Measurements from ENCODE around the gene SRSF2.
"Not testable (repeated sequence)": the region's sequence is repeated elsewhere in the genome, so short reads cannot be mapped to it uniquely, and the experiment has no call there.

SRSF2 gene

DNA sequence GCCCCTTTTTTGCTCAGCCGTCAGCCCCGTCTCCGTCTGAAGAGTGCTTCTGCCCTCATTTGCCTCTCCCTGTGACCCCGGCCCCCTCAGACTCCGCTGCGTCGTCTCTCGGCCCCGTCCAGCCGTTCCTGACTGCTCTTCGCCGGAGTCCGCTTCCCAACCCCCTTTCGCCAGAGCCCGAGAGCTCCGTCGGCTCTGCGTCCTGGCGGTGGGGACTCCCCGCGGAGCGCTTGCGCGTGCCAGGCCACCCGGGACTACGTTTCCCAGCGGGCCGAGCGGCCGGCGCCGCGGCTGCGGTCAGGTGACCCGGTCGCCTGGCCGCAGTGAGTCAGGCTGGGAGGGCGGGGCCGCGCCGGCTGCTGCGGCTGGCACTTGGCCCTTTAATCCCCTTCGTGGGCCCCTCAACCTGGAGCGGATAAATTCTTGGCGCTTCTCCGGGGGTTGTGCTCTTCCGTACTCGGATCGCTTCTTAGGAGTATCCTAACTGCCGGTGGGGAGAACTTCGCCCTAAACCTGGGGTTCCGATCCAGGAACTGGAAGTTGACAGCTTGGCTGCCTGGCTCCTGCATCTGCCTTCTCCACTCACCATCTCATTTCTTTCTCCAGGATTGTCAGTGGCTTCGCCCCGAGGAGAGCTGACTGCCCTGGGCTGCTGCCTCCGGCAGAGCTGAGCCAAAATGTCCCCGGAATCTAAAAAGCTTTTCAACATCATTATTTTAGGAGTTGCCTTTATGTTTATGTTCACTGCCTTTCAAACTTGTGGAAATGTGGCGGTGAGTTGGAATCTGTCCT, 741 bp upstream of the SRSF2 start, which contains the start of gene MFSD11:
Gene MFSD11, plus strand, starts transcription at position 444 of the 792 bp plus-strand sequence. Its CDS starts 234 bp downstream, at position 678.
- DNase-seq = peak; percentile 90 to 98 (median 98)

DNA sequence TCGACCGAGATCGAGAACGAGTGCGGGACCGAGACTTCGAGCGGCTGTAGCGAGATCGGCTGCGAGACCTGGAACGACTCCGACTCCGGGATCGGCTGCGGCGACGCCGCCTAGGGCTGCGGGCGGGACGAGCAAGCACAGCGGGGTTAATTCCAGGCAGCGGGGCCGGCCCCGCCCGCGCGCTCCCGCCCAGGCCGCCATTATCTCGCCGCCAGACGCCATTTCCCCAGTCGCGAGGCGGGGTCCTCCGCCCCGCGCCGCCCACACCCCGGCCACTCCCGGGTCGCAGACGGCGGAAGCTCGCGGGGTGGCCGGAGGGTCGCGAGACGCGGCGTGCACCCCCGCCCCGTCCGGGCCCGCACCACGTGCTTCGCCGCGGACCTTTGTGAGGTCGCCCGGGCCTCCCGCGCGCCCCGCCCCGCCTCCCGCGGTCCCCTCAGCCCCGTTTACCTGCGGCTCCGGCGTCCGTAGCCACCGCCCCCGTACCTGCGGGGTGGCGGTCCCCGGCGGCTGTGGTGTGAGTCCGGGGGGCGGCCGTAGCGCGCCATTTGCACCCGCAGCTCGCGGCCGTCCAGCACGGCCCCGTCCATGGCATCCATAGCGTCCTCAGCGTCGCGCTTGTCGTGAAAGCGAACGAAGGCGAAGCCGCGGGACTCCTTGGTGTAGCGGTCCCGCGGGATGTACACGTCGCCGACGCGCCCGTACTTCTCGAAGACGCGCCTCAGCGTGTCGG, 616 bp downstream of the SRSF2 start:
- peak; percentile 59 to 77 (median 76) for DNase-seq

DNA sequence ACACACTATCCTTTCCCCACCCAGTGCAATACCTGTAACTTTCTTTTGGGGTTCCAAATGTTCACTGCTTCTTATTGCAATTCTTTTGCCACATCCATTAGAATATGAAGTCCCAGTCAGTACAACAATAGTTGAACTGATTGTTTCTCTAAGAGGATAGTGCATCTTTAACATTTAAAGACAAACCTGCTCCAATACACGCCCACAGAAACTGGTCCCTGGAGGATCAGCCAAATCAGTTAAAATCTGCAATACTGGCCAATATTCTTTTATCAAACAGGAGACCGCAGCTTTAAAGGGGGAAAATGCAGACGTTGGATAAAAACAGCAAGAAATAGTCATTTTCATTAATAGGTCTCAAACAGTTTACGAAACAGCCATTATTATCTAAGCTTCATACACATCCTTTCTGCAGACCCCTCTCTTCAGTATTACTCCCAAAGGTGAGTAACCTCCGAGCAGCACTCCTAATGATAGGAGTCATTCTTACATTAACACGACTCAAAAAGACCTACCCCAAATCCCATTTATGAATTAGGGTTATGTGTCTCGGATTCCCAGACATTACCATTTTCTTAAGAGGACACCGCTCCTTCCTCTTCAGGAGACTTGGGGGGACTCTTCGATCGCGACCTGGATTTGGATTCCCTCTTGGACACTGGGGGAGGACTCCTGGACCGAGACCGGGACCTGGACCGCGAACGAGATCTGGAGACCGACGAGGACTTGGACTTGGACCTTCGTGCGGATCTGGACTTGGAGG, 1.4 kb downstream of the SRSF2 start:
- DNase-seq = peak in 1 of 3 experiments; percentile 60

DNA sequence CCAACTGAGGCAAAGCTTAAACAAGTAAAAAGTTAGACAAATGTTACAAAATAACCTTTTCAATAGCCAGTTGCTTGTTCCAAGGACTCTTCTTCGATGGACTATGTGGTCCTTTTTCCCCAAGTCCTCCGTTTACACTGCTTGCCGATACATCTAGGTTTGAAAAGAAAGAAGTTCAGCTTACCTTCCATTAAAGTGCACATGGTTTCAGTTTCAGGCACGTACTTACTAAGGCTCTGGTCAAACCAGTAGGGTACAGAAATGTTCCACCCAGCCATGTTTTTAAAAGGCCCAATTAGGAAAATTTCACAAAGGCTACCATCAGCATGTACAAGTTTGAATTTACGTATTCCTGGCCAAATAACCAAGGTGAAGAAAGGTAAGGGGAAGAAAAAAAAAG, 2.1 kb downstream of the SRSF2 start:
- DNase-seq = peak in 1 of 3 experiments; percentile 54

DNA sequence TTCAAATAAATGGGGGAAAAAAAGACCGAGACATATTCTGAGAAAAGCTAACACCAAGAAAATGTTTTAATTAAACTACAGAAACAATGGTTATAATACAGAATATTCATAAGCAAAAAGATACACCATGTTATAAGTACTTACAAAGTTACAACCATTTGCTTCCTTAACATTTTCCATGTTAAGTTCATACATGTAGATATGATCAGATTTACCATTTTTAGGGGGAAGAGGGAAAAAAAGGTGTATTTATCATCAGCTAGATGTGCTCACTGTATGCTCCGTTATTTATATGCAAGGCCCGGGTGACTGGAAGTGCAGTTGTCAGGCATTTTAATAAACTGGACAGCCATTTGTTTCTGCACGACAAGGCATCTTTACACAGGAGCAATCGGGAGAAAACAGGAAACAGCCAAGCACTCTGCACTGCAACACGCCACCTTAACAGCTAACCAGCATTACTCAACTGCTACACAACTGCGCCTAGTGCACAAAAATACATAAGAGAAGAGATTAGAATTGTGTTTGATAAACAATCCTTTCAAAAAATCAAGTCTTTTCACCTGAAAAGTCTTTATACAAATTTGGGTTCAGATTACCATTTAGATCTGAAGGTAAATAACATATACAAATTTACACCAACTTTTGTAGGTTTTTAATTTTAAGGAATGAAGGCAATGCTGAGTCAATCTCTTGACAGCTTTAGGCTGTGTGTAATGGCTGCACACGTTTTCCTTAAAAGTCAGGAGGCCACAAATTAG, 2.9 kb downstream of the SRSF2 start:
- DNase-seq = peak in 1 of 3 experiments; percentile 44

DNA sequence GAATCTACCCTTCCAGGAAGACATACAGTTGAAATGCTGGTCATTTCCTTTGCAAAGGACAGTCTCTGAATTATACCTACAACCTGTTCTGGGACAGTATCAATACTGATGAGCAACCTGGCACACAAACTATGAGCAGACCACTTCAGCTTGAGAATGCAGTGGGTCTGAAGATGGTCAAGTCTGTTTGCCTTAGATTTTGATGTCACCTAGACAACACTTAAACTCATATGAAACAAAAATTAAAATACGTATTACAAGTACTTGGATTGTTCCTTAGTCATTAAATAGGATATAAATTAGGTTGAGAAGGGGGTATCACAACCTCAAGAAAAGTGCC, 3.5 kb downstream of the SRSF2 start:
- DNase-seq = peak in 1 of 3 experiments; percentile 35

DNA sequence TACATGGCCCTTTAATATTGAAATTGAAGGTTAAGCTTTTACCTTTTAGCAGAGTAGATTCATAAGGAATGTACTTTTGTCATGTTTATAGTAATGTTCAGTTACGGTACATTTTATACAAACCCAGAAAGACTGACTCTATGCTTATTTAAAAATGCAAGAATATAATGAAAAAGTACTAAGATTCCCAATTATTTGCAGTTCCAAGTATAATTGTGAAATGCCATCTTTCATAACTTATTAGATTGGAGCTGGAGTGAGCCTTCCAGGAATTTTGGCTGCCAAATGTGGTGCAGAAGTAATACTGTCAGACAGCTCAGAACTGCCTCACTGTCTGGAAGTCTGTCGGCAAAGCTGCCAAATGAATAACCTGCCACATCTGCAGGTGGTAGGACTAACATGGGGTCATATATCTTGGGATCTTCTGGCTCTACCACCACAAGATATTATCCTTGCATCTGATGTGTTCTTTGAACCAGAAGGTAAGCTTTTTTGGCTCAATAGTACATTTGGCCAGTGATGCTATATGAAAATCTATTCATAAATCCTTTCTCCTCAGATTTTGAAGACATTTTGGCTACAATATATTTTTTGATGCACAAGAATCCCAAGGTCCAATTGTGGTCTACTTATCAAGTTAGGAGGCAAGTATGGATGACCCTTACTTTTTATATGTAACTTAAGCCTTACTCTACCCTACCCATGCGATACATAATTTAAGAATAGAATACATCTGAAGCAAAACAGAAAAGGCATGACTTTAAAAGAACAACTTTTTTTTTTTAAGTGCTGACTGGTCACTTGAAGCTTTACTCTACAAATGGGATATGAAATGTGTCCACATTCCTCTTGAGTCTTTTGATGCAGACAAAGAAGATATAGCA, 4.2 kb downstream of the SRSF2 start:
- DNase-seq = peak in 1 of 3 experiments; percentile 18

DNA sequence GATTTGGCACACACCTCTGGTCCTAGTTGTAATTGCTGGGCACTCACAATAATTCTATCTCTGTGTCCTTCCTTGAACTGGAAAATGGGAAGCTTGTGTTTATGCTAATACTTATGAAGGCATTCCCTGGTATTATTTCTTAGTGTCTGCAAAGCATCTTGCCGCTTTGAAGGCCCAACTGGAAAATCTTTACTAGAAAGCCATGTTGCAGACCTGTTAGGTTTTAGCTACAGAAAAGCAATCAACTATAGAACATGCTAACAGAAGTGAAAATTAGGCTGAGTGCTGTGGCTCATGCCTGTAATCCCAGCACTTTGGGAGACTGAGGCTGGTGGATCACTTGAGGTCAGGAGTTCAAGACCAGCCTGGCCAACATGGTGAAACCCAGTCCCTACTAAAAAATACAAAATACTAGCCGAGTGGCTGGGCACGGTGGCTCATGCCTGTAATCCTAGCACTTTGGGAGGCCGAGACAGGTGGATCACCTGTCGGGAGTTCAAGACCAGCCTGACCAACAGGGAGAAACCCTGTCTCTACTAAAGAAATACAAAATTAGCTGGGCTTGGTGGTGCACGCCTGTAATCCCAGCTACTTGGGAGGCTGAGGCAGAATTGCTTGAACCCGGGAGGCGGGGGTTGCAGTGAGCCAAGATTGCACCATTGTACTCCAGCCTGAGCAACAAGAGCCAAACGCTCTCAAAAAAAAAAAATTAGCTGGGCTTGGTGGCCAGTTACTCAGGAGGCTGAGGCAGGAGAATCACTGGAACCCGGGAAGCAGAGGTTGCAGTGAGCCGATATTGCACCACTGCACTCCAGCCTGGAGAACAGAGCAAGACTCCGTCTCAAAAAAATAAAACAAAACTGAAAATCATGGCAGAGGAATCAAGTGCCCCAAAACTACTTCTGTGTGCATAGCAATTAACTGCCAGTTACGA, 5.1 kb downstream of the SRSF2 start:
- DNase-seq = not testable (repeated sequence)

DNA sequence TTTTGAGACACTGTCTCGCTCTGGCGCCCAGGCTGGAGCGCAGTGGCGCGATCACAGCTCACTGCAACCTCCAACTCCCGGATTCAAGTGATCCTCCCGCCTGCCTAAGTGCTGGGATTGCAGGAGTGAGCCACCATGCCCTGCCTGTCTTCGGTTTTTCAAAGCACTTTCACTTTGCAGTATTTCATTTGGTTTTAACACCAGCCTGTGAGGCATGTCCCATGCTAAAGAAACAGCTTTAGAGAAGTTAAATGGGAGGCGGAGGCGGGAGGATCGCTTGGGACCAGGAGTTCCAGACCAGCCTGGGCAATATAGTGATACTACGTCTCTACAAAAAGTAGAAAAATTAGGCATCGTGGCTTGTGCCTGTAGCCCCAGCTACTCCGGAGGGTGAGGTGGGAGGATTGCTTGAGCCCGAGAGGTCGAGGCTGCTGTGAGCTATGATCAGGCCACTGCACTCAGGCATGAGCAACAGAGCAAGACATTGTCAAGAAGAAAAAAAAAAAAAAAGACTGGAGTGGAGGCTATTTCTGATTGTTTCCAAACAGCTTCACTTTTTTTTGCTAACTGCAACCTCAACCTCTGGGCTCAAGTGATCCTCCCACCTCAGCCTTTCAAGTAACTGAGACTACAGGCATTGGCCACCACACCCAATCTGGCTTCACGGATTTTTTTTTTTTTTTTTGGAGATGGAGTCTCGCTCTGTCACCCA, 9.2 kb downstream of the SRSF2 start:
- peak in 1 of 3 experiments; percentile 33 for DNase-seq

DNA sequence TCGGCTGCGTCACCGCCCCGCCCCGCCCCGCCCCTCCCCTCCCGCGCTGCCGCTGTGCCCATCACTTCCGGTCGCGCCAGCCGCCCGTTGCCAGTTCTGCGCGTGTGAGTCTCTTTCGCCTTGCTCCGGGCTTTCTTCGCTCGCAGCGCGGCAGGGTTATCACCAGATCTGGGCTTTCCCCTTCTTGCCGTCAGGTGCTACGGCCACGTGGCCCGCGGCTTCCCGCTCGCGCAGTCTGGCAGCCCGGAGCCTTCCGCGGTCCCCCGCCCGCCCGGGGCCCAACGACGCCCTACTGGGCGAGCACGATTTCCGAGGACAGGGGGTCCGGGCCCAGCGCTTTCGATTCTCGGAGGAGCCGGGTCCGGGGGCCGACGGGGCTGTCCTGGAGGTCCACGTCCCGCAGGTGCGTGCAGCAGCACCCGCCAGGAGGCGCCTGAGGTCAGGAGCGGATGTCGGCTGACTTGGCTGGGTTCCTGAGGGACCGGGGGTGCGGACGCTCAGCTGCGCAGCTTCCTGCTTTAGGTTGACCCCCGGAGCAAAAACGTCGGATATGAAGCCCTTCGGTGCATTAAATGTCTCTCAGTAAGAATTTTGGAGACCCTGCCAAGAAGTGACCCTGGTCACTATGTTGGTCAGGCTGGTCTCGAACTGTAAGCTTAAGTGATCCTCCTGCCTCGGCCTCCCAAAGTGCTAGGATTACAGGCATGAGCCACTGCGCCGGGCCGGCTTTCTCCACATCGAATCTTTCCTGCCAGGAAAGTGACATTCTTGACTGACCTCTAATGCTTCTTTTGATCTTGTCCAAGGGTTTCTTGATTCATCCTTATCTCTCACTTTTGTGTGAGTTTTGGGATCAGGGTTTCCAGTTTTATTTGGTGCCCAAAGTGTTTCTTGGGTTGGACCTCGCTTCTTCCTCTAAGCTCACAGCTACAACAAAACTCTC, 10.1 kb downstream of the SRSF2 start, which contains the start of gene METTL23:
Gene METTL23, plus strand, starts transcription at position 64 of the 943 bp plus-strand sequence. CDS start 2,872 bp downstream, outside the sequence.
- DNase-seq = peak in 2 of 3 experiments; percentile 85 to 88

DNA sequence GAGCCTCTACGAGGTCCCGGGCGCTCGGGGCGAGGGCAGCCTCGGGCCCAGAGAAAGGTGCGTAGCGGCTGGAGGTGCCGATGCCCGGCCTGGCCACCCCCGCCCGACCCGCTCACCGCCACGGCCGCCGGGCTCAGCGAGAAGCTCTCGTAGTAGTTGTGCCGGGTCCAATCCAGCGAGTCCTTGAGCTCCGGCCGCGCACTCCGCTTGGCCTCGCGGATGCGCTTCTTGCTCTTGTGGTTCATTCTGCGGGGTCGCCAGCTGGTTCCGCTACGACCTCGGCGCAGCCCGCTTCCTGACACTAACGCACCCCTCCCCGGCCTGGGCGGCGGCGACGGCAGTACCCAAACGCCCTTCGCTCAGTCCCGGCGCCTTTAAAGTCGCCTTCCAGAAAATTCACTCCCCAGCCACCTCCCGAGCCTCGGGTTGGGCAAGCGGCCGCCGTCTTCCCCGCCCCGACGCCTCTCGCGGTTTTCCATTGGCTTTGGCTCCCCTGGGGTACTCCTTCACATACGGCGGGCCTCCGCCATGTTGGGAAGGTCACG, 10.8 kb downstream of the SRSF2 start, which contains the start of gene JMJD6:
Gene JMJD6, minus strand, starts transcription at position 376 of the 545 bp plus-strand sequence. Its CDS starts 131 bp downstream, at position 245.
- peak; percentile 97 to 98 (median 97) for DNase-seq

DNA sequence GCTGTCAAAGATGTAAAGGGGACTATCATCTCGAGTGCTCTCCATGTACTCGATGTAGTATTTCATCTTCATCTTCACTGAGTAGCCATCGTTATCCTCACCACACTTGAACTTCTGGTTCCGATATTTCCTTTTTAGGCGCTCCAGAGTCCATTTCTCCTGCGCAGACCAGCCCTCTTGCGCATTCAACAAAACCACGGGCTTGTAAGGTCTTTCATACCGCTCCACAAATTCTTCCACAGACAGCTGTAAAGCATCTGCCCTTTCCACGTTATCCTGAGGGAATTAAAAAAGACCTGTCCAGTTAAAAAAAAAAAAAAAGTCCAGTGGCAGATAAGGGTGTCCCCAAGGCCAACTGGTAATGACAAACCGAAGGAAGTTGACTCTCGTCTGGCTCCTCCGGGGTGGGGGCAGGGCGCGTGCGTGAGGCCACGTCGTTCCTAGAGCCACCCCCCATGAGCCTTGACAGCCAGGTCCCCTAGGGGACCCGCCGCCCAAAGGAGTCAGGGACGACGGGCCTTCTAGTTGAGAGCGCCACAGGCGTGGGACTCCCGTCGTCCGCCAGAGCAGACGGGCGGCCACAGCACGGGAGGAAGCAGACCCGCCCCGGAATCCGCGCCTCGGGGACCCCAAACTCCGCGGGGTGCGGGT, 11.4 kb downstream of the SRSF2 start:
- peak in 1 of 3 experiments; percentile 75 for DNase-seq

DNA sequence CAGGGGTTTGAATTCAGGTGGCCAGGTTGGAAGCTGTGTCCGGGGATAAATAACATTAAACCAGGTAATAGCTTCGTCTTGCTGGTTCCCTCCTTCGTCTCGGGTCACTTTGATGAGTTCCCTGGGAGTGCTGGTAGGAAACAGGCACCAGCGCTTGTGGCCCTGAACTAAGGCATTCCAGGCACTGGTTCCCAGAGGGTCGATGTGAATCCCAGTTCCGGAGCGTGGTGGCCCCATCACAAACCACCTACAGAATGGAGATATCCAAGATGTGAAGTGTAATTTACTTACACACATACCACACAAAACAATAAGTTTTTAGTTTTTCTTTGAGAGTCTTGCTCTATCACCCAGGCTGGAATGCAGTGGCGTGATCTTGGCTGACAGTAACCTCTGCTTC, 13.3 kb downstream of the SRSF2 start:
- DNase-seq = no peak

DNA sequence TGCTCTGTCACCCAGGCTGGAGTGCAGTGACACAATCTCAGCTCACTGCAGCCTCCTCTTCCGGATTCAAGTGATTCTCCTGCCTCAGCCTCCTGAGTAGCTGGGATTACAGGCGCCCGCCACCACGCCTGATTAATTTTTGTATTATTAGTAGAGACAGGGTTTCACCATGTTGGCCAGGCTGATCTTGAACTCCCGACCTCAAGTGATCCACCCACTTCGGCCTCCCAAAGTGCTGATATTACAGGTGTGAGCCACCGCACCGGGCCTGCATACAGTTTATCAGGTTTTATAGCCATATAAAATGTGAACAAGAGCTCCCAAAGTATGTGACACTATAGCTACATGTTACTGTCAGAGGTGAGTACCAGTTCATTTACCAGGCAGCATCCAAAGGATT, 14.2 kb downstream of the SRSF2 start:
- DNase-seq = not testable (repeated sequence)

DNA sequence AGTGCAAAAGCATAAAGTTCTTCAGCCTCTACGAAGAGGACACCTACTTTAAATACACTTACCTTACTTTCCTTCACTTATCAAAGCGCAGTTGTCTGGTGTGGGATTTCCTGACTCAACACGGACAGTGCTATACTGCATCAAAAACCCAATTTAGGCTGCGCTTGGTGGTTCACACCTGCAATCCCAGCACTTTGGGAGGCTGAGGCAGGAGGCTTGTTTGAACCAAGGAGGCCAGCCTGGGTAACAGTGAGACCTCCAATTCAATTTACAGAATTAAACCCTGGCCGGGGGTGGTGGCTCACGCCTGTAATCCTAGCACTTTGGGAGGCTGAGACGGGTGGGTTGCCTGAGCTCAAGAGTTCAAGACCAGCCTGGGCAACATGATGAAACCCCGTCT, 14.9 kb downstream of the SRSF2 start:
- no peak for DNase-seq

DNA sequence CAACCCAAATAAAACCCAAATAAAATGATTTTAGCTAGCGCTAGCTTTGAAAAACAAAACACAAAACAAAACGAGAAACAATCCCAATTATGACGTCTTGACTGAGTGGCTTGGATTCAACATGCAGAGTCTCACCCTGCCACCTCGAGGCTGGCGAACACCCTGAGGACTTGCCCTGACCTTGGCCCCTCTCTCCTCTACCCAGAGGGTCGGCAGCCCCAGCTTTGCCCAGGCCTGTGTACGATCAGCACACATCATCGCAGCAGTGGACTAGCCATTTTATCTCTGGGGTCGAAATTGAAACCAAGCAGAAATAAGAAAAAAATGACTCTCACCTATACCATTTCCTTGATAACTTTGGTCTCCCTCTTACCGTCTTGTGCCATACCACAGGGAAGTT, 15.7 kb downstream of the SRSF2 start:
- DNase-seq = no peak

DNA sequence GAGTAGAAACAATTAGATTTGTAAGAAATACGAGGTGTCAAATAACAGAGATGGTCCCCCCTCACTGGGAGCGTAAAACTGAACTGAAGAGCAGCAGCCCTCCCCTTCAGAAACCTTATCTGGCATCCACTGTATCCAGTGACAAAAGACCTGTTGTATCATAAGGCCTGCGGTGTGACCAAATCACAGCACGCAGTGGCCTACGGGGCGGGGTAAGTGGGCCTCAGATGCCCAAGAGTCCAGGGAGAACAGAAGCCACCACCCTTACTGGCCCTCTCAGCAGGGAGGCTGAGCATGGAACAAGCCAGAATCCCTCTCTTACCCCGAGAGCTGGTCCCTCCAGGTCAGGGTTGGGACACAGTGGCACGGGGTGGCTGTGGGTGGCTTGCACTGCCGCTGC, 16.2 kb downstream of the SRSF2 start:
- DNase-seq = no peak
